Germinal center (tissue), 1 donor: Measurements from ENCODE around the gene DNAJC27.

ENCODE experiments used
- DNase-seq: peaks from one replicate; pipeline ENCODE4 v3.0.0; 2012; ENCODE audit warnings: mixed read lengths, low spot score

DNAJC27 gene

GRCh38 chr2:24906466-24906865, 65.3 kb downstream of the DNAJC27 start:
- DNase-seq: no peak

- DNase-seq: no peak
These were observed 68.3 kb downstream of the DNAJC27 start for GRCh38 chr2:24903161-24904103.

GRCh38 chr2:24899361-24899910, 72.3 kb downstream of the DNAJC27 start:
- no peak for DNase-seq

- DNase-seq: no peak
These were observed 73.3 kb downstream of the DNAJC27 start for GRCh38 chr2:24898122-24899109.

- no peak for DNase-seq
These were observed 77.0 kb downstream of the DNAJC27 start for GRCh38 chr2:24894750-24895149.

- no peak for DNase-seq
These were observed 77.8 kb downstream of the DNAJC27 start for GRCh38 chr2:24893934-24894333.
